ENCODE data around the gene FABP3. TPM values are rescaled to one million over a fixed set of nuclear protein-coding genes. Genes with fewer than 3 reads are reported as not detected.

FABP3 gene
- polyA plus RNA-seq, 2 of the 4 experiments (the other 2 are of a cell fraction) = not detected

- TF ChIP-seq RAD21 (conservative IDR thresholded peaks at IDR 0.05 in 1 of 2, IDR thresholded peaks at IDR 0.05 in 1 of 2) (no peak), PHF8 (IDR thresholded peaks at IDR 0.05; ENCODE audit: borderline replicate concordance, low read depth) (no peak), EHF (CRISPR knock-in tag; IDR thresholded peaks at IDR 0.05) (no peak), TP53 (CRISPR knock-in tag; IDR thresholded peaks at IDR 0.05) (no peak), RNF2 (IDR thresholded peaks at IDR 0.05; ENCODE audit: borderline replicate concordance, low read depth) (no peak), MYC (IDR thresholded peaks at IDR 0.05; ENCODE audit: borderline replicate concordance, low read length) (no peak), HOXB13 (CRISPR knock-in tag; IDR thresholded peaks at IDR 0.05; ENCODE audit: low read depth) (no peak), SREBF2 (IDR thresholded peaks at IDR 0.05) (no peak), NR3C1 (IDR thresholded peaks at IDR 0.05) (no peak), ZFP36 (IDR thresholded peaks at IDR 0.05; ENCODE audit: borderline replicate concordance, partially characterized antibody) (no peak)
- TF ChIP-seq, protein P1, sequence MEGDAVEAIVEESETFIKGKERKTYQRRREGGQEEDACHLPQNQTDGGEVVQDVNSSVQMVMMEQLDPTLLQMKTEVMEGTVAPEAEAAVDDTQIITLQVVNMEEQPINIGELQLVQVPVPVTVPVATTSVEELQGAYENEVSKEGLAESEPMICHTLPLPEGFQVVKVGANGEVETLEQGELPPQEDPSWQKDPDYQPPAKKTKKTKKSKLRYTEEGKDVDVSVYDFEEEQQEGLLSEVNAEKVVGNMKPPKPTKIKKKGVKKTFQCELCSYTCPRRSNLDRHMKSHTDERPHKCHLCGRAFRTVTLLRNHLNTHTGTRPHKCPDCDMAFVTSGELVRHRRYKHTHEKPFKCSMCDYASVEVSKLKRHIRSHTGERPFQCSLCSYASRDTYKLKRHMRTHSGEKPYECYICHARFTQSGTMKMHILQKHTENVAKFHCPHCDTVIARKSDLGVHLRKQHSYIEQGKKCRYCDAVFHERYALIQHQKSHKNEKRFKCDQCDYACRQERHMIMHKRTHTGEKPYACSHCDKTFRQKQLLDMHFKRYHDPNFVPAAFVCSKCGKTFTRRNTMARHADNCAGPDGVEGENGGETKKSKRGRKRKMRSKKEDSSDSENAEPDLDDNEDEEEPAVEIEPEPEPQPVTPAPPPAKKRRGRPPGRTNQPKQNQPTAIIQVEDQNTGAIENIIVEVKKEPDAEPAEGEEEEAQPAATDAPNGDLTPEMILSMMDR (IDR thresholded peaks at IDR 0.05) = no peak
- TF ChIP-seq, protein P2, sequence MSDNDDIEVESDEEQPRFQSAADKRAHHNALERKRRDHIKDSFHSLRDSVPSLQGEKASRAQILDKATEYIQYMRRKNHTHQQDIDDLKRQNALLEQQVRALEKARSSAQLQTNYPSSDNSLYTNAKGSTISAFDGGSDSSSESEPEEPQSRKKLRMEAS (IDR thresholded peaks at IDR 0.05) = no peak
- TF ChIP-seq, protein P3, sequence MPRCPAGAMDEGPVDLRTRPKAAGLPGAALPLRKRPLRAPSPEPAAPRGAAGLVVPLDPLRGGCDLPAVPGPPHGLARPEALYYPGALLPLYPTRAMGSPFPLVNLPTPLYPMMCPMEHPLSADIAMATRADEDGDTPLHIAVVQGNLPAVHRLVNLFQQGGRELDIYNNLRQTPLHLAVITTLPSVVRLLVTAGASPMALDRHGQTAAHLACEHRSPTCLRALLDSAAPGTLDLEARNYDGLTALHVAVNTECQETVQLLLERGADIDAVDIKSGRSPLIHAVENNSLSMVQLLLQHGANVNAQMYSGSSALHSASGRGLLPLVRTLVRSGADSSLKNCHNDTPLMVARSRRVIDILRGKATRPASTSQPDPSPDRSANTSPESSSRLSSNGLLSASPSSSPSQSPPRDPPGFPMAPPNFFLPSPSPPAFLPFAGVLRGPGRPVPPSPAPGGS (IDR thresholded peaks at IDR 0.05) = no peak
- TF ChIP-seq, protein P4, sequence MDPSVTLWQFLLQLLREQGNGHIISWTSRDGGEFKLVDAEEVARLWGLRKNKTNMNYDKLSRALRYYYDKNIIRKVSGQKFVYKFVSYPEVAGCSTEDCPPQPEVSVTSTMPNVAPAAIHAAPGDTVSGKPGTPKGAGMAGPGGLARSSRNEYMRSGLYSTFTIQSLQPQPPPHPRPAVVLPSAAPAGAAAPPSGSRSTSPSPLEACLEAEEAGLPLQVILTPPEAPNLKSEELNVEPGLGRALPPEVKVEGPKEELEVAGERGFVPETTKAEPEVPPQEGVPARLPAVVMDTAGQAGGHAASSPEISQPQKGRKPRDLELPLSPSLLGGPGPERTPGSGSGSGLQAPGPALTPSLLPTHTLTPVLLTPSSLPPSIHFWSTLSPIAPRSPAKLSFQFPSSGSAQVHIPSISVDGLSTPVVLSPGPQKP (IDR thresholded peaks at IDR 0.05; ENCODE audit: low read depth, low read length) = no peak
- ATAC-seq (no peak), DNase-seq (ENCODE audit: low read depth in 1 of 2, low spot score in 1 of 2) (no peak), FAIRE-seq (no peak)
- WGBS (ENCODE audit: missing lambda C conversion rate) = 86% methylated on average over 3 of the region's 3 CpGs
- ChIA-PET POLR2A (no interaction called here), CTCF (interaction anchor here (0.7 kb wide), 1 partner anchor 169 kb away, joined by 3 read pairs; no protein-coding TSS in a partner anchor)
- Histone ChIP-seq H3K4me2 (no peak overlapping the region), H3K9me3 (no peaks in the 10 kb centered on the region), H3K27ac (no peak overlapping the region), H3K4me1 (no peaks in the 10 kb centered on the region), H3K4me3 (no peak overlapping the region)
Measured at GRCh38 chr1:31354283-31354682, 18.6 kb downstream of the FABP3 start.

- Histone ChIP-seq H3K27ac (no peak overlapping the region), H3K9me3 (no peaks in the 10 kb centered on the region), H3K4me1 (no peaks in the 10 kb centered on the region), H3K4me3 (no peak overlapping the region), H3K4me2 (no peak overlapping the region)
- no peak for DNase-seq (ENCODE audit: low read depth in 1 of 2, low spot score in 1 of 2)
- no peak for FAIRE-seq
- CTCF ChIA-PET = interaction anchor here (1.2 to 2.4 kb wide), 6 partner anchors 13 to 200 kb away, joined by 5 to 9 read pairs (median 5); no protein-coding TSS in a partner anchor
- ATAC-seq = no peak
- 85% methylated on average over 1 of the region's 1 CpG for WGBS (ENCODE audit: missing lambda C conversion rate)
- TF ChIP-seq CEBPB (IDR thresholded peaks at IDR 0.05) = no peak
- TF ChIP-seq, protein P5, sequence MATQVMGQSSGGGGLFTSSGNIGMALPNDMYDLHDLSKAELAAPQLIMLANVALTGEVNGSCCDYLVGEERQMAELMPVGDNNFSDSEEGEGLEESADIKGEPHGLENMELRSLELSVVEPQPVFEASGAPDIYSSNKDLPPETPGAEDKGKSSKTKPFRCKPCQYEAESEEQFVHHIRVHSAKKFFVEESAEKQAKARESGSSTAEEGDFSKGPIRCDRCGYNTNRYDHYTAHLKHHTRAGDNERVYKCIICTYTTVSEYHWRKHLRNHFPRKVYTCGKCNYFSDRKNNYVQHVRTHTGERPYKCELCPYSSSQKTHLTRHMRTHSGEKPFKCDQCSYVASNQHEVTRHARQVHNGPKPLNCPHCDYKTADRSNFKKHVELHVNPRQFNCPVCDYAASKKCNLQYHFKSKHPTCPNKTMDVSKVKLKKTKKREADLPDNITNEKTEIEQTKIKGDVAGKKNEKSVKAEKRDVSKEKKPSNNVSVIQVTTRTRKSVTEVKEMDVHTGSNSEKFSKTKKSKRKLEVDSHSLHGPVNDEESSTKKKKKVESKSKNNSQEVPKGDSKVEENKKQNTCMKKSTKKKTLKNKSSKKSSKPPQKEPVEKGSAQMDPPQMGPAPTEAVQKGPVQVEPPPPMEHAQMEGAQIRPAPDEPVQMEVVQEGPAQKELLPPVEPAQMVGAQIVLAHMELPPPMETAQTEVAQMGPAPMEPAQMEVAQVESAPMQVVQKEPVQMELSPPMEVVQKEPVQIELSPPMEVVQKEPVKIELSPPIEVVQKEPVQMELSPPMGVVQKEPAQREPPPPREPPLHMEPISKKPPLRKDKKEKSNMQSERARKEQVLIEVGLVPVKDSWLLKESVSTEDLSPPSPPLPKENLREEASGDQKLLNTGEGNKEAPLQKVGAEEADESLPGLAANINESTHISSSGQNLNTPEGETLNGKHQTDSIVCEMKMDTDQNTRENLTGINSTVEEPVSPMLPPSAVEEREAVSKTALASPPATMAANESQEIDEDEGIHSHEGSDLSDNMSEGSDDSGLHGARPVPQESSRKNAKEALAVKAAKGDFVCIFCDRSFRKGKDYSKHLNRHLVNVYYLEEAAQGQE (IDR thresholded peaks at IDR 0.05) = no peak
- no peak for TF ChIP-seq RARB (CRISPR knock-in tag; IDR thresholded peaks at IDR 0.05)
- POLR2A ChIA-PET = no interaction called here
Measured at GRCh38 chr1:31348449-31348848, 24.4 kb downstream of the FABP3 start.

All from A549 (cell line).